ENCODE results near the gene PTPRC.

GRCh38 chr1:198774421-198774820 lies 135.6 kb downstream of the PTPRC start:
- no peak for TF ChIP-seq POLR2AphosphoS5 (IDR thresholded peaks at IDR 0.05)
- TF ChIP-seq CTCF (IDR thresholded peaks at IDR 0.05) = no peak

Measured in suprapubic skin (tissue), 3 donors.